Panc1 (cell line): ENCODE results near the gene TRIP10. TPM values are rescaled to one million over a fixed set of nuclear protein-coding genes. Genes with fewer than 3 reads are reported as not detected.

Source experiments
- ATAC-seq: fragments of 200-7000 bp; cut with Tn5 transposase; 2 replicates; pipeline ENCODE4 v1.9.1; 2020; ENCODE audit warnings: mild to moderate bottlenecking, moderate library complexity
- BruUV-seq: library from RNA; stranded (reverse); fragments of 400-500 nt; replicated peaks from 2 replicates; lab custom pipeline; 2021; lab: Mats Ljungman, UMichigan
- CTCF ChIA-PET: fragments of 300-600 bp; sonication (Branson Sonifier 250); formaldehyde crosslinking; loops from one replicate; lab custom pipeline; 2022; ENCODE audit warnings: antibody characterized with exemption; lab: Charles Lee
- POLR2A ChIA-PET: fragments of 300-600 bp; sonication (Branson Sonifier 250); formaldehyde crosslinking; loops from one replicate; lab custom pipeline; 2022; ENCODE audit warnings: antibody characterized with exemption; lab: Charles Lee
- DNase-seq: peaks from one replicate; pipeline ENCODE4 v3.0.0-alpha.2; 2010; ENCODE audit warnings: low read depth, low spot score
- H3K27ac ChIP-seq: 2 replicates; pipeline ENCODE4 v1.5.1; 2011; ENCODE audit warnings: mild to moderate bottlenecking, low read length, inconsistent platforms
- H3K27me3 ChIP-seq: fragments of 200-500 bp; sonication (Bioruptor generic); 2 replicates; pipeline ENCODE4 v1.6.0; 2014; ENCODE audit warnings: low read length, inconsistent platforms; ENCODE audit not compliant: control insufficient read depth, insufficient read depth
- H3K36me3 ChIP-seq: fragments of 200-500 bp; sonication (Bioruptor generic); 2 replicates; pipeline ENCODE4 v1.5.1; 2014; ENCODE audit warnings: inconsistent platforms, mild to moderate bottlenecking, low read length, moderate library complexity; ENCODE audit not compliant: control insufficient read depth, insufficient read depth
- H3K4me1 ChIP-seq: 2 replicates; pipeline ENCODE4 v1.5.1; 2011; ENCODE audit warnings: inconsistent platforms, mild to moderate bottlenecking, low read length, moderate library complexity; ENCODE audit not compliant: control insufficient read depth, insufficient read depth
- H3K4me3 ChIP-seq, 2 experiments: 2 replicates each; pipeline ENCODE4 v1.5.1; 2011 to 2012; ENCODE audit warnings: low read depth in 2 of 2, low read length in 2 of 2, mild to moderate bottlenecking in 2 of 2, inconsistent platforms in 1 of 2, moderate library complexity in 1 of 2
- H3K9me3 ChIP-seq: fragments of 200-500 bp; sonication (Bioruptor generic); 2 replicates; pipeline ENCODE4 v1.5.1; 2014; ENCODE audit warnings: low read depth, mild to moderate bottlenecking, inconsistent platforms, low read length, moderate library complexity; ENCODE audit not compliant: control insufficient read depth, insufficient read depth
- POLR2AphosphoS5 ChIP-seq: IDR thresholded peaks from 2 replicates; pipeline ENCODE4 v1.6.1; 2012; ENCODE audit warnings: mild to moderate bottlenecking, low read depth, low read length, moderate library complexity
- REST ChIP-seq, 2 experiments: IDR thresholded peaks; 2 replicates each; pipeline ENCODE4 v1.6.1; 2011 to 2012; ENCODE audit warnings: low read depth in 2 of 2, control low read depth in 1 of 2, low read length in 1 of 2, mild to moderate bottlenecking in 1 of 2, moderate library complexity in 1 of 2; ENCODE audit not compliant: insufficient read depth in 1 of 2
- SIN3A ChIP-seq: IDR thresholded peaks from 2 replicates; pipeline ENCODE4 v1.6.1; 2012; ENCODE audit warnings: low read depth, mild to moderate bottlenecking, low read length, moderate library complexity, borderline replicate concordance; ENCODE audit not compliant: insufficient read depth
- TCF7L2 ChIP-seq: IDR thresholded peaks from 2 replicates; pipeline ENCODE4 v1.6.1; 2011; ENCODE audit warnings: mild to moderate bottlenecking, low read depth, low read length, inconsistent platforms
- in situ Hi-C: cut with HindIII; loops from 2 replicates; pipeline ENCODE4 v1.10.0; 2016; ENCODE audit warnings: low sequenced_read_pairs, low pct_unique_long_range_greater_than_20kb
- intact Hi-C: fragments of 100-400 bp; cut with micrococcal nuclease; formaldehyde crosslinking; loops from one replicate; pipeline ENCODE4 v1.10.0; 2022; ENCODE audit not compliant: unreplicated experiment
- total RNA-seq: library from RNA; stranded (reverse); gene quantifications from one replicate; pipeline ENCODE4 v1.2.1, GENCODE V29; 2021; ENCODE audit not compliant: unreplicated experiment
- TF ChIP-seq, protein P1 (sequence below): fragments of 450-650 bp; IDR thresholded peaks from 2 replicates; pipeline ENCODE4 v1.5.1; 2017; ENCODE audit warnings: mild to moderate bottlenecking

TRIP10 gene
- total RNA-seq, 1 experiment from 2014 or later = 115 TPM

DNA sequence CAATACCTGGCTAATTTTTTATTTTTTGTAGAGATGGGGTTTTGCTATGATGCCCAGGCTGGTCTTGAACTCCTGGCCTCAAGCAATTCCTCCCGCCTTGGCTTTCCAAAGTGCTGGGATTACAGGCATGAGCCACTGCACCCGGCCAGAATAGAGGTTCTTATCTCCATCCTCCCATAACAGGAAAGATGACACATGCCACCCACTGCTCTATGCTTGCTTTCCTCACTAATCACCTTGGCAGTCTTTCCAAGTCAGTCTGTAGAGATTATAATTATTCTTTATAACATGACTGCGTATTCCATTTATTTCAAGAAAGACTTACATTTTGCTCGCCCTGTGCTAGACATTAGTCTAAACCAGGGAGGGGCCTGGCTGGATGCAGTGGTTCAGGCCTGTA is 39.7 kb downstream of the TRIP10 start:
- TF ChIP-seq TCF7L2 (no peak), POLR2AphosphoS5 (no peak), REST (IDR thresholded peaks at IDR 0.05; ENCODE audit: insufficient read depth in 1 of 2, low read depth in 2 of 2, low read length in 1 of 2) (no peak), SIN3A (no peak)
- TF ChIP-seq, protein P1, sequence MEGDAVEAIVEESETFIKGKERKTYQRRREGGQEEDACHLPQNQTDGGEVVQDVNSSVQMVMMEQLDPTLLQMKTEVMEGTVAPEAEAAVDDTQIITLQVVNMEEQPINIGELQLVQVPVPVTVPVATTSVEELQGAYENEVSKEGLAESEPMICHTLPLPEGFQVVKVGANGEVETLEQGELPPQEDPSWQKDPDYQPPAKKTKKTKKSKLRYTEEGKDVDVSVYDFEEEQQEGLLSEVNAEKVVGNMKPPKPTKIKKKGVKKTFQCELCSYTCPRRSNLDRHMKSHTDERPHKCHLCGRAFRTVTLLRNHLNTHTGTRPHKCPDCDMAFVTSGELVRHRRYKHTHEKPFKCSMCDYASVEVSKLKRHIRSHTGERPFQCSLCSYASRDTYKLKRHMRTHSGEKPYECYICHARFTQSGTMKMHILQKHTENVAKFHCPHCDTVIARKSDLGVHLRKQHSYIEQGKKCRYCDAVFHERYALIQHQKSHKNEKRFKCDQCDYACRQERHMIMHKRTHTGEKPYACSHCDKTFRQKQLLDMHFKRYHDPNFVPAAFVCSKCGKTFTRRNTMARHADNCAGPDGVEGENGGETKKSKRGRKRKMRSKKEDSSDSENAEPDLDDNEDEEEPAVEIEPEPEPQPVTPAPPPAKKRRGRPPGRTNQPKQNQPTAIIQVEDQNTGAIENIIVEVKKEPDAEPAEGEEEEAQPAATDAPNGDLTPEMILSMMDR = no peak
- Histone ChIP-seq H3K36me3 (no peaks in the 10 kb centered on the region), H3K4me3 (no peak overlapping the region), H3K27ac (no peak overlapping the region), H3K9me3 (no peaks in the 10 kb centered on the region), H3K4me1 (no peaks in the 10 kb centered on the region), H3K27me3 (no peaks in the 10 kb centered on the region)
- in situ Hi-C loops = no loop called here
- no peak for DNase-seq
- ChIA-PET POLR2A (interaction anchor here (0.6 kb wide), 1 partner anchor 42 kb away, joined by 3 read pairs; no protein-coding TSS in a partner anchor), CTCF (no interaction called here)
- intact Hi-C loops = no loop called here
- no TSS peak for BruUV-seq
- no peak for ATAC-seq

DNA sequence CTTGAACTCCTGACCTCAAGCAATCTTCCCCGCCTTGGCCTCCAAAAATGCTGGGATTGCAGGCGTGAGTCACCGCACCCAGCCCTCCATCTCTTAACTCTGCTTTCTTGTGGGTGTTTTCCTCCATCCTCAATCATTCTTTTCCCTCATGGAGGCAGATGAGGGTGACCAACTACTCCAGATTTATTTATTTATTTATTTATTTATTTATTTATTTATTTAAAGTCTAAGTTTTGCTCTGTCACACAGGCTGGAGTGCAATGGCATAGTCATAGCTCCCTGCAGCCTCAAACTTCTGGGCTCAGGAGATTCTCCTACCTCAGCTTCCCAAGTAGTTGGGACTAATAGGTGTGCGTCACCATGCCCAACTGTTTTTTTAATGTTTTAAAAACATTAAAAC is 47.9 kb downstream of the TRIP10 start:
- H3K9me3 ChIP-seq = no peaks in the 10 kb centered on the region
- no peak overlapping the region for H3K27ac ChIP-seq
- no TSS peak for BruUV-seq
- no peaks in the 10 kb centered on the region for H3K27me3 ChIP-seq
- DNase-seq (no peak), ATAC-seq (no peak)
- TF ChIP-seq, protein P1 = no peak
- TF ChIP-seq REST (IDR thresholded peaks at IDR 0.05; ENCODE audit: insufficient read depth in 1 of 2, low read depth in 2 of 2, low read length in 1 of 2) (no peak), SIN3A (no peak), TCF7L2 (no peak), POLR2AphosphoS5 (no peak)
- in situ Hi-C loops = no loop called here
- intact Hi-C loops = no loop called here
- no peak overlapping the region for H3K4me3 ChIP-seq
- H3K4me1 ChIP-seq = no peaks in the 10 kb centered on the region
- ChIA-PET POLR2A (no interaction called here), CTCF (no interaction called here)
- no peaks in the 10 kb centered on the region for H3K36me3 ChIP-seq
